ENCODE data around the gene DSCAM. TPM values are rescaled to one million over a fixed set of nuclear protein-coding genes. Genes with fewer than 3 reads are reported as not detected.

Gene DSCAM
- total RNA-seq, 1 experiment from 2014 or later = 0.13 TPM

GRCh38 chr21:40057331-40057730 is 789.6 kb downstream of the DSCAM start:
- DNase-seq (ENCODE audit: low spot score) (no peak), ATAC-seq (no peak)
- ChIA-PET POLR2A (no interaction called here), CTCF (no interaction called here)
- no peaks in the 10 kb centered on the region for H3K4me1 Mint-ChIP-seq
- TF ChIP-seq RELA (CRISPR knock-in tag; IDR thresholded peaks at IDR 0.05; ENCODE audit: borderline replicate concordance) (no peak), ATF2 (CRISPR knock-in tag; IDR thresholded peaks at IDR 0.05; ENCODE audit: borderline replicate concordance, low read depth) (no peak), ZNF121 (CRISPR knock-in tag; IDR thresholded peaks at IDR 0.05) (no peak), HMGXB4 (CRISPR knock-in tag; IDR thresholded peaks at IDR 0.05) (no peak), CTCF (IDR thresholded peaks at IDR 0.05) (no peak), FOXK1 (CRISPR knock-in tag; IDR thresholded peaks at IDR 0.05) (no peak), ELF4 (CRISPR knock-in tag; IDR thresholded peaks at IDR 0.05; ENCODE audit: low read depth) (no peak), ZNF138 (CRISPR knock-in tag; conservative IDR thresholded peaks at IDR 0.05) (no peak), EMX1 (CRISPR knock-in tag; IDR thresholded peaks at IDR 0.05) (no peak), TCF7 (CRISPR knock-in tag; IDR thresholded peaks at IDR 0.05; ENCODE audit: low read depth) (no peak), ZNF512 (CRISPR knock-in tag; IDR thresholded peaks at IDR 0.05; ENCODE audit: borderline replicate concordance) (no peak), CBFB (CRISPR knock-in tag; IDR thresholded peaks at IDR 0.05; ENCODE audit: low read depth) (no peak), ZNF263 (CRISPR knock-in tag; IDR thresholded peaks at IDR 0.05; ENCODE audit: low read depth) (no peak), GRHL2 (CRISPR knock-in tag; IDR thresholded peaks at IDR 0.05; ENCODE audit: insufficient replicate concordance, severe bottlenecking) (no peak), ERG (CRISPR knock-in tag; IDR thresholded peaks at IDR 0.05) (no peak), ZNF416 (CRISPR knock-in tag; IDR thresholded peaks at IDR 0.05) (no peak), SMAD3 (CRISPR knock-in tag; IDR thresholded peaks at IDR 0.05; ENCODE audit: borderline replicate concordance) (no peak), ZBTB21 (CRISPR knock-in tag; IDR thresholded peaks at IDR 0.05; ENCODE audit: borderline replicate concordance) (no peak), ETV6 (CRISPR knock-in tag; IDR thresholded peaks at IDR 0.05) (no peak)
- no peaks in the 10 kb centered on the region; the same call in 1 of the 2 replicates for H3K27me3 Mint-ChIP-seq (ENCODE audit: low read depth)
- peaks cover 5% of the 10 kb centered on the region for H3K9me3 Mint-ChIP-seq
- H3K36me3 Mint-ChIP-seq = no peaks in the 10 kb centered on the region
- no peak overlapping the region for H3K4me3 Mint-ChIP-seq
- H3K27ac Mint-ChIP-seq = no peak overlapping the region

GRCh38 chr21:40056031-40056430 is 790.9 kb downstream of the DSCAM start:
- ChIA-PET POLR2A (no interaction called here), CTCF (no interaction called here)
- Mint-ChIP-seq H3K36me3 (no peaks in the 10 kb centered on the region), H3K27ac (no peak overlapping the region), H3K27me3 (ENCODE audit: low read depth) (no peaks in the 10 kb centered on the region; the same call in 1 of the 2 replicates), H3K9me3 (peaks cover 5% of the 10 kb centered on the region), H3K4me3 (no peak overlapping the region), H3K4me1 (no peaks in the 10 kb centered on the region)
- no peak for ATAC-seq
- DNase-seq (ENCODE audit: low spot score) = no peak
- TF ChIP-seq CDX4 (CRISPR knock-in tag; IDR thresholded peaks at IDR 0.05; ENCODE audit: borderline replicate concordance) (no peak), ZNF219 (CRISPR knock-in tag; IDR thresholded peaks at IDR 0.05; ENCODE audit: borderline replicate concordance) (no peak), USF1 (CRISPR knock-in tag; IDR thresholded peaks at IDR 0.05) (no peak), EMX1 (CRISPR knock-in tag; IDR thresholded peaks at IDR 0.05) (no peak), AFF4 (CRISPR knock-in tag; IDR thresholded peaks at IDR 0.05; ENCODE audit: borderline replicate concordance) (no peak)
